G401 (cell line): ENCODE results near the gene TBC1D3D. TPM values are rescaled to one million over a fixed set of nuclear protein-coding genes. Genes with fewer than 3 reads are reported as not detected.
"Not testable (repeated sequence)": the region's sequence is repeated elsewhere in the genome, so short reads cannot be mapped to it uniquely, and the experiment has no call there.

Experiments used
- DNase-seq: peaks from one replicate; pipeline ENCODE4 v3.0.0-alpha.2; 2015; ENCODE audit warnings: low spot score
- in situ Hi-C: cut with HindIII; loops from 2 replicates; pipeline ENCODE4 v1.10.0; 2016; ENCODE audit warnings: low sequenced_read_pairs, mixed read lengths
- total RNA-seq: library from RNA; depleted of rRNA; stranded (reverse); fragments of >200 nt; shearing (Covaris generic); gene quantifications from 2 replicates; pipeline ENCODE4 v1.2.3, GENCODE V29; 2014; rRNA removed

The TBC1D3D gene
- not detected in 2 replicates for total RNA-seq

DNA sequence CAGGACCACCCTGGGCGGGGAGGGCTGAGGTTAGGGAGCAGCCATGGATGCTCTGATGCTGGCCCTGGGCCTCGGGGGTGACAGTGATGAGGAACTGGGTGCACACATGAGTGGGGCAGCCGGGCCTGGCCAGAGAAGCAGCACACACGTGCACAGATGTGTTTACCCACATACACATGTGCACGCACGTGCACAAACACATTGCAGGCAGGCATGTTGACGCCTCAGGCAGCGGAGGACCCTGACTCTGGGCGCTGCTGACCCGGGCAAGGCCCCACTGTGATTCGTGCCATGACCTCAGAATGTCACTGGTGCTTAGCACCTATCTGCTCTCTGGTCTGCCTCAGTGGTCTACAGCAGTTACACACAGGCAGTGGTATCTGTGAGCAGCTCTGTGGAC lies at the start of gene TBC1D3D:
Gene TBC1D3D (plus strand): TSS at position 301 of the 400 bp plus-strand sequence. CDS start 1,585 bp downstream, outside the sequence.
- in situ Hi-C loops, DNase-seq: not testable (repeated sequence)

DNA sequence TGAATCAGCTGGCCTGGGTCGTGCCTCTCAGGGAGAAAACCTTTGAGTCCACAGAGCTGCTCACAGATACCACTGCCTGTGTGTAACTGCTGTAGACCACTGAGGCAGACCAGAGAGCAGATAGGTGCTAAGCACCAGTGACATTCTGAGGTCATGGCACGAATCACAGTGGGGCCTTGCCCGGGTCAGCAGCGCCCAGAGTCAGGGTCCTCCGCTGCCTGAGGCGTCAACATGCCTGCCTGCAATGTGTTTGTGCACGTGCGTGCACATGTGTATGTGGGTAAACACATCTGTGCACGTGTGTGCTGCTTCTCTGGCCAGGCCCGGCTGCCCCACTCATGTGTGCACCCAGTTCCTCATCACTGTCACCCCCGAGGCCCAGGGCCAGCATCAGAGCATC lies 14.8 kb upstream of the TBC1D3D start, which contains the start of gene TBC1D3L:
Gene TBC1D3L (minus strand): TSS at position 101 of the 400 bp plus-strand sequence. CDS start 1,540 bp downstream, outside the sequence.
- in situ Hi-C loops, DNase-seq: not testable (repeated sequence)

Other genes with a start within 250 kb of the TBC1D3D start
- 0.43 and 1.1 TPM in 2 replicates for gene TBC1D3K, start 79.6 kb upstream of the TBC1D3D start, total RNA-seq
- 0.55 and 1.6 TPM in 2 replicates for gene TBC1D3L, start 14.9 kb upstream of the TBC1D3D start, total RNA-seq
- gene TBC1D3C, start 64.7 kb downstream of the TBC1D3D start, total RNA-seq, result 0.98 and 1.7 TPM in 2 replicates
- not detected in 2 replicates for gene TBC1D3E, start 124.0 kb downstream of the TBC1D3D start, total RNA-seq
- gene TBC1D3, start 188.6 kb downstream of the TBC1D3D start, total RNA-seq, result not detected in 2 replicates